ENCODE data around the gene EIF4B. TPM values are rescaled to one million over a fixed set of nuclear protein-coding genes. Genes with fewer than 3 reads are reported as not detected.

EIF4B gene
- total and polyA plus RNA-seq, 2 of the 13 experiments (the other 11 are each of a cell fraction or from before 2014, with no cell fraction given) = 416 to 548 TPM

DNA sequence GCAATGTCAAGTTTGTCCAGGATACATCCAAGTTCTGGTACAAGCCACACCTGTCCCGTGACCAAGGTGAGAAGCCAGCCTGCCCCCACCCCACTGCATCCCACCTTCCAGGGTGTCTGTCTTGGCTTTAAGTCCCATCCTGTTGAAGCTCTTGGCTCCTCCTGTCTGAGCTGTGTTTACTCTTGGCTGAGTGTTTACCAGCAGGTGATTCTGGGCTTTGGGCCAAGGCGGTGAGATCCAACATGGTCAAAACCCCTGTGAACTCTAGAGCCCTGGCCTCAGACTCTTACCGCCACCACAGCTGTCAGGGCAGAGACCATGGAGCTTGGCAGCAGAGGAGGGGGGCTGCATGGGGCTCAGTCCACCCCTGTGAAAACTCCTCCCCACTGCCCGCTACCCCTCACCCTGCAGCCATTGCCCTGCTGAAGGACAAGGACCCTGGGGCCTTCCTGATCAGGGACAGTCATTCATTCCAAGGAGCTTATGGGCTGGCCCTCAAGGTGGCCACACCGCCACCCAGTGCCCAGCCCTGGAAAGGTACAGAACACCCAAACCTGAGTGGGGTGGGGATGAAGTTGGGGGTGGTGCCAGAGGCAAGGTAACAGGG, 55.3 kb downstream of the EIF4B start (continued):
- TF ChIP-seq DMTF1 (CRISPR knock-in tag; IDR thresholded peaks at IDR 0.05) (no peak), SMAD1 (CRISPR knock-in tag; IDR thresholded peaks at IDR 0.05; ENCODE audit: borderline replicate concordance, low read depth) (no peak), ZNF609 (CRISPR knock-in tag; IDR thresholded peaks at IDR 0.05; ENCODE audit: borderline replicate concordance) (peak; percentile 68; the same call in 1 of the 2 replicates), E2F5 (CRISPR knock-in tag; conservative IDR thresholded peaks at IDR 0.05) (no peak), ZC3H13 (CRISPR knock-in tag; IDR thresholded peaks at IDR 0.05) (no peak), EED (CRISPR knock-in tag; IDR thresholded peaks at IDR 0.05) (no peak), SCMH1 (CRISPR knock-in tag; IDR thresholded peaks at IDR 0.05; ENCODE audit: borderline replicate concordance) (no peak), ZBTB3 (CRISPR knock-in tag; IDR thresholded peaks at IDR 0.05; ENCODE audit: borderline replicate concordance, low read depth) (no peak)
- TF ChIP-seq, protein P1, sequence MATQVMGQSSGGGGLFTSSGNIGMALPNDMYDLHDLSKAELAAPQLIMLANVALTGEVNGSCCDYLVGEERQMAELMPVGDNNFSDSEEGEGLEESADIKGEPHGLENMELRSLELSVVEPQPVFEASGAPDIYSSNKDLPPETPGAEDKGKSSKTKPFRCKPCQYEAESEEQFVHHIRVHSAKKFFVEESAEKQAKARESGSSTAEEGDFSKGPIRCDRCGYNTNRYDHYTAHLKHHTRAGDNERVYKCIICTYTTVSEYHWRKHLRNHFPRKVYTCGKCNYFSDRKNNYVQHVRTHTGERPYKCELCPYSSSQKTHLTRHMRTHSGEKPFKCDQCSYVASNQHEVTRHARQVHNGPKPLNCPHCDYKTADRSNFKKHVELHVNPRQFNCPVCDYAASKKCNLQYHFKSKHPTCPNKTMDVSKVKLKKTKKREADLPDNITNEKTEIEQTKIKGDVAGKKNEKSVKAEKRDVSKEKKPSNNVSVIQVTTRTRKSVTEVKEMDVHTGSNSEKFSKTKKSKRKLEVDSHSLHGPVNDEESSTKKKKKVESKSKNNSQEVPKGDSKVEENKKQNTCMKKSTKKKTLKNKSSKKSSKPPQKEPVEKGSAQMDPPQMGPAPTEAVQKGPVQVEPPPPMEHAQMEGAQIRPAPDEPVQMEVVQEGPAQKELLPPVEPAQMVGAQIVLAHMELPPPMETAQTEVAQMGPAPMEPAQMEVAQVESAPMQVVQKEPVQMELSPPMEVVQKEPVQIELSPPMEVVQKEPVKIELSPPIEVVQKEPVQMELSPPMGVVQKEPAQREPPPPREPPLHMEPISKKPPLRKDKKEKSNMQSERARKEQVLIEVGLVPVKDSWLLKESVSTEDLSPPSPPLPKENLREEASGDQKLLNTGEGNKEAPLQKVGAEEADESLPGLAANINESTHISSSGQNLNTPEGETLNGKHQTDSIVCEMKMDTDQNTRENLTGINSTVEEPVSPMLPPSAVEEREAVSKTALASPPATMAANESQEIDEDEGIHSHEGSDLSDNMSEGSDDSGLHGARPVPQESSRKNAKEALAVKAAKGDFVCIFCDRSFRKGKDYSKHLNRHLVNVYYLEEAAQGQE (IDR thresholded peaks at IDR 0.05; ENCODE audit: borderline replicate concordance in 1 of 2, low read depth in 1 of 2, low read length in 2 of 2) = peak in 1 of 2 experiments; percentile 15; a peak in 1 of 4 replicates
